DND-41 (cell line): ENCODE measurements around the gene PLAAT5.

ENCODE experiments used
- ATAC-seq: fragments of 200-7000 bp; cut with Tn5 transposase; 3 replicates; pipeline ENCODE4 v1.9.1; 2021; ENCODE audit warnings: low read depth; ENCODE audit not compliant: insufficient read depth
- DNase-seq: peaks from one replicate; pipeline ENCODE4 v3.0.0-alpha.2; 2020
- H2AFZ ChIP-seq: 2 replicates; pipeline ENCODE4 v1.6.0; 2012; ENCODE audit warnings: low read depth, low read length
- H3K27ac ChIP-seq: 2 replicates; pipeline ENCODE4 v1.5.1; 2012; ENCODE audit warnings: low read length, inconsistent platforms
- H3K27me3 ChIP-seq: fragments of 200-600 bp; sonication (generic); 2 replicates; pipeline ENCODE4 v1.6.0; 2012; ENCODE audit warnings: low read length, mild to moderate bottlenecking, inconsistent platforms; ENCODE audit not compliant: insufficient read depth, poor library complexity
- H3K36me3 ChIP-seq: 2 replicates; pipeline ENCODE4 v1.5.1; 2012; ENCODE audit warnings: low read length, inconsistent platforms; ENCODE audit not compliant: insufficient read depth
- H3K4me1 ChIP-seq: 2 replicates; pipeline ENCODE4 v1.5.1; 2012; ENCODE audit warnings: mild to moderate bottlenecking, low read length; ENCODE audit not compliant: insufficient read depth
- H3K4me2 ChIP-seq: 2 replicates; pipeline ENCODE4 v1.6.0; 2012; ENCODE audit warnings: mild to moderate bottlenecking, moderate library complexity, low read length, inconsistent platforms; ENCODE audit not compliant: insufficient read depth
- H3K4me3 ChIP-seq, 2 experiments: fragments of 200-600 bp in 1 of 2; shearing (Covaris generic) in 1 of 2; 2 replicates each; pipeline ENCODE4 v1.5.1; 2012 to 2016; ENCODE audit warnings: inconsistent platforms in 2 of 2, low read length in 2 of 2, mild to moderate bottlenecking in 2 of 2, low read depth in 1 of 2, moderate library complexity in 1 of 2
- H3K79me2 ChIP-seq: 2 replicates; pipeline ENCODE4 v1.6.0; 2012; ENCODE audit warnings: low read length, inconsistent platforms; ENCODE audit not compliant: insufficient read depth
- H3K9ac ChIP-seq: 2 replicates; pipeline ENCODE4 v1.6.0; 2012; ENCODE audit warnings: low read depth, mild to moderate bottlenecking, inconsistent platforms, low read length, moderate library complexity
- H3K9me3 ChIP-seq: 2 replicates; pipeline ENCODE4 v1.5.1; 2012; ENCODE audit warnings: low read length, moderate library complexity, mild to moderate bottlenecking, inconsistent platforms; ENCODE audit not compliant: insufficient read depth, severe bottlenecking
- H4K20me1 ChIP-seq: 2 replicates; pipeline ENCODE4 v1.6.0; 2012; ENCODE audit warnings: low read length; ENCODE audit not compliant: insufficient read depth
- CTCF ChIP-seq: IDR thresholded peaks from 2 replicates; pipeline ENCODE4 v1.5.1; 2012; ENCODE audit warnings: borderline replicate concordance, low read length, moderate library complexity, mild to moderate bottlenecking; ENCODE audit not compliant: poor library complexity, severe bottlenecking; ENCODE audit errors: extremely low read depth
- EZH2 ChIP-seq: IDR thresholded peaks from 3 replicates; pipeline ENCODE4 v1.6.1; 2012; ENCODE audit warnings: borderline replicate concordance, low read depth, mild to moderate bottlenecking, moderate library complexity, low read length, inconsistent platforms; ENCODE audit not compliant: severe bottlenecking

Gene PLAAT5

DNA sequence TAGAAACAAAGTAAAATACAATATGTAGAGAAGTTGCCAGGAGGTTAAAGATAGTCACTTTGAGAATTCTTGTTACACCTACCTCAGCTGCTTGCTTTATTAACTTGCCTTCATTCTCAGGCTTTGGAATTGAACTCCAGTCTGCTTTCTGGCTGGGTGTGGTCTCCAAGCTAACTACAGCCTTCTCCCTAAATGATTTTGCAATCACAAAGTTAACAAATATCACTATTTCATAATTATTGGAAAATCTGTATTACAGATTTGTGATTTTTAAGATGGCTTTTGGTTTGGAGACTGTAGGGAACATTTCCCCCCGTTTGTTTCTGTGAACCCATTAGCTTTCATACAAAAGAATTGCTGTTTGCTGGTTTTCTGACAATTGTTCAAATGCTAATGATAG, 2.2 kb downstream of the PLAAT5 start:
- H3K9me3 ChIP-seq = peaks cover 2% of the 10 kb centered on the region
- H3K79me2 ChIP-seq = no peaks in the 10 kb centered on the region
- ATAC-seq (no peak), DNase-seq (no peak)
- H3K9ac ChIP-seq = no peak overlapping the region
- no peaks in the 10 kb centered on the region for H3K4me1 ChIP-seq
- TF ChIP-seq CTCF (no peak), EZH2 (no peak)
- H3K36me3 ChIP-seq = no peaks in the 10 kb centered on the region
- H3K27me3 ChIP-seq = peaks cover 37% of the 10 kb centered on the region
- no peaks in the 10 kb centered on the region for H4K20me1 ChIP-seq
- no peak overlapping the region for H2AFZ ChIP-seq
- no peak overlapping the region for H3K4me2 ChIP-seq
- H3K27ac ChIP-seq = no peak overlapping the region
- H3K4me3 ChIP-seq = no peak overlapping the region

DNA sequence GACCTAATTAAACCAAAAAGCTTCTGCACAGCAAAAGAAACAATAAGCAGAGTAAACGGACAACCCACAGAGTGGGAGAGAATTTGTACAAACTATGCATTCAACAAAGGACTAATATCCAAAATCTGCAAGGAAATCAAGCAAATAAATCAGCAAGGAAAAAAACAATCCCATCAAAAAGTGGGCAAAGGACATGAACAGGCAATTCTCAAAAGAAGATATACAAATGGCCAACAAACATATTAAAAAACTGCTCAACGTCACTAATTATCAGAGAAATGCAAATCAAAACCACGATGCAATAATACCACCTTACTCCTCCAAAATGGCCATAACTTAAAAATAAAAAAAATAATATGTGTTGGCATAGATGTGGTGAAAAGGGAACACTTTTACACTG, 5.2 kb downstream of the PLAAT5 start:
- Histone ChIP-seq H3K27ac (no peak overlapping the region), H3K79me2 (no peaks in the 10 kb centered on the region), H3K36me3 (no peaks in the 10 kb centered on the region), H4K20me1 (no peaks in the 10 kb centered on the region), H3K27me3 (peaks cover 21% of the 10 kb centered on the region), H3K4me1 (no peaks in the 10 kb centered on the region), H3K9me3 (peaks cover 2% of the 10 kb centered on the region), H3K9ac (no peak overlapping the region), H2AFZ (no peak overlapping the region), H3K4me3 (no peak overlapping the region), H3K4me2 (no peak overlapping the region)
- no peak for ATAC-seq
- TF ChIP-seq CTCF (no peak), EZH2 (no peak)
- DNase-seq = no peak

DNA sequence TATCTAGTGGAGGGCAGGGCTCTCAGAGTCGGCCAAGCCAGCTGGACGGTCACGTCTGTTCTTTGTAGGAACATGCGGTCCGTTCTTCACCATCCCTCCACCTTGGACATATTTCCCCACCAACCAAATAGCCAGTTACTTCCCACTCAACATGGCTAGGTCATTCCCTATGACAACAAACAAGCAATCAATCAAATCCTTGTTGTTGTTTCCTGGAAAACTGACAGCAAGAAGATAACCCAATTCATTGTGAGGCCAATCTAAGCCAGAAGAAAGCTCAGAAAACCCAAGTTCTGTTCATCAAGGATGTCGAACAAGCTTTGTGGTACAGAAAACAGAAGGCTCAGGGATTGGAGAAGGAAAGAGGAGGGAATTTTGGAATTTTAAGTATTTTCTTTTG, 10.9 kb downstream of the PLAAT5 start:
- H3K27me3 ChIP-seq = no peaks in the 10 kb centered on the region
- H3K4me2 ChIP-seq = no peak overlapping the region
- DNase-seq (no peak), ATAC-seq (no peak)
- TF ChIP-seq EZH2 (no peak), CTCF (no peak)
- H3K9ac ChIP-seq = no peak overlapping the region
- H3K36me3 ChIP-seq = no peaks in the 10 kb centered on the region
- no peak overlapping the region for H3K4me3 ChIP-seq
- H4K20me1 ChIP-seq = no peaks in the 10 kb centered on the region
- no peak overlapping the region for H2AFZ ChIP-seq
- no peaks in the 10 kb centered on the region for H3K79me2 ChIP-seq
- H3K27ac ChIP-seq = no peak overlapping the region
- H3K9me3 ChIP-seq = peaks cover 6% of the 10 kb centered on the region
- 0 out of 2 replicates have a peak, but pooled peaks cover 2% of the 10 kb centered on the region for H3K4me1 ChIP-seq

GRCh38 chr11:63478896-63479295, 12.1 kb downstream of the PLAAT5 start:
- peaks cover 6% of the 10 kb centered on the region for H3K9me3 ChIP-seq
- peak; percentile 83 for ATAC-seq
- no peak overlapping the region for H3K9ac ChIP-seq
- H3K36me3 ChIP-seq = no peaks in the 10 kb centered on the region
- H2AFZ ChIP-seq = no peak overlapping the region
- H3K27me3 ChIP-seq = no peaks in the 10 kb centered on the region
- no peak overlapping the region for H3K27ac ChIP-seq
- H3K4me3 ChIP-seq = no peak overlapping the region
- H4K20me1 ChIP-seq = no peaks in the 10 kb centered on the region
- TF ChIP-seq EZH2 (no peak), CTCF (peak; percentile 98)
- peak; percentile 64 for DNase-seq
- no peaks in the 10 kb centered on the region for H3K79me2 ChIP-seq
- 0 out of 2 replicates have a peak, but pooled peaks cover 2% of the 10 kb centered on the region for H3K4me1 ChIP-seq
- no peak overlapping the region for H3K4me2 ChIP-seq
